ENCODE results near the gene ATR.

ATR gene

DNA sequence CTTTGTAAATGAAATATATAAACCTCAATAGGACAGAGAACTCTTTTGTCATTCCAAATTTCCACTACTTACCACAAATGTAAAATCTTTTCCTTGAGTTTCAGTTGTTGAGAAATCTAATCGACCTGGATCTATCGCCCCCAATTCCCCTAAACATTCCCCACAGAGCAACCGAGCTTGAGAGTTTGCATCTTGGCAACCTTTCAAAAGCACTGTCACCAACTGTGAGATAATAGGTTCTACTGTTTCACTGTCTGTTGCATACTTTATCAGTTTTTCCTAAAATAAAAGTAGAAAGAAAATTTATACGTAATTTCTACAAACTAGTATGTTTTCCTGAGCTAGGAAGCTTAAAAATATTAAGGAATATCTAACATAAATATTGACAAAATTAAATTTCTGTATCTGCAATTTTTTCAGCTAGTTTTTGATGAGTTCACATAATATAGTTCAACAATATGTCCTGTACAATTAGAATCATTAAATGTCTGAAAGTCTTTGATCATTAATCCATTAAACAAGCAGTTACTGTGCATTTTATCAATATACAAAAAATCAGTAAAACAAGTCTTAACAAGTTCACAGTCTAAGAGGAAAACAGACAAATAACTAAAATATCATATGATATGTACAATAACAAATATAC, 54.5 kb downstream of the ATR start:
- DNase-seq (ENCODE audit: low read depth in 3 of 3), result no peak

DNA sequence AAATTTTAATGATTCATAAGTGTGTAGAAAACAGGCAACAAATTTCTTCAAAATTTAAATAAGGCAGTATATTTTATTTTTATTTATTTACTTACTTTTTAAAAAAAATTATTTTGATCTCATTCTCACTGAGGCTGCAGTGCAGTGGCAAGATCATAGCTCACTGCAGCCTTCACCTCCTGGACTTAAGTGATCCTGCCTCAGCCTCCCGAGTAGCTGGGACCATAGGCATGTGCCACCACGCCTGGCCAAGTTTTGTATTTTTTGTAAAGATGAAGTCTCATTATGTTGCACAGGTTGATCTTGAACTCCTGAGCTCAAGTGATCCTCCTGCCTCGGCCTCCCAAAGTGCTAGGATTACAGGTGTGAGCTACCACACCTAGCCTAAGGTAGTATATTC, 69.5 kb downstream of the ATR start:
- DNase-seq (ENCODE audit: low read depth in 3 of 3), result no peak

DNA sequence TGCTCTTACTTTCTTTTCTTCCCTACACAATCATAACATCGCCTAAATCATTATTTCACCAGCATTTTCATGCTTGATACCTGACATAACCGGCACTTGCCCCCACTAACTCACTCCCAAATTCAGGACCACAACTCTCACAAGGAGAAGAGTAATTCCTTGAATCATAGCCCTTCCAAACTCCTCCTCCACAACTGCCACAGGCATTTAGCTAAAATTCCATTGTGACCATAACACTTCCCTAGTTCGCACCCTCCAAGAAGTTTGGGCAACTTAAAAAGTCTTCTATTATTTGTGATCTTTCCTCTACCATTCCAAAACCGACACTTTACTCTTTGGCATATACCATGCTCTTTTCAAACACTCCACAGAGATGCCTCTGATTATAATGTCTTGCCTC, 71.3 kb downstream of the ATR start:
- DNase-seq (ENCODE audit: low read depth in 3 of 3), result no peak

DNA sequence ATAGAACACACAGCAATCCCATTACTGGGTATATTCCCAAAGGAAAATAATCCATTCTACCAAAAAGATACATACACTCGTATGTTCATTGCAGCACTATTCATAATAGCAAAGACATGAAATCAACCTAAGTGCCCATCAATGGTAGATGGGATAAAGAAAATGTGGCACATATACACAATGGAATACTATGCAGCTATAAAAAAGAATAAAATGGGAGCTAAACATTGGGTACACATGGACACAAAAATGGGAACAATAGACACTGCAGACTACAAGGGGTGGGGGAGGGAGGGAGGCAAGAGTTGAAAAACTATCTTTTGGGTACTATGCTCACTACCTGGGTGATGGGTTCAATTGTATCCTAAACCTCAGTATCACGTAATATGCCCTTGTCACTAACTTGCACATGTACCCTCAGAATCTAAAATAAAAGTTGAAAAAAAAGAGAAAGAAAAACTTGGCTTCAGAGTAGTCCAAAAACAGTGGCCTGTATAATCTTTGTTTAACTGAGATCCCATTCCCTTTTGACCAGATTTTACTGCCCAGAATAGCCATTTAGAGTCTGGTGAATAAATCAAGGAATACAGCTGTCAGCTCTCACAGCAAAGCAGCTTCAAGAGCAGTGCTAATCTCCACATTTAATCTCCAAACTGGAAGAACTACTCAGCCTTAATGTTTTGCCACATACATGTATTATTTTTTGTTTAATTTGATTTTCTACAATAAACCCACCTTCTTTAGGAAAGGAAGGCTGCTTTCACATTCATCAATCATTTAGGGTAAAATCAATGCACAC, 76.1 kb downstream of the ATR start:
- DNase-seq (ENCODE audit: low read depth in 3 of 3), result no peak

DNA sequence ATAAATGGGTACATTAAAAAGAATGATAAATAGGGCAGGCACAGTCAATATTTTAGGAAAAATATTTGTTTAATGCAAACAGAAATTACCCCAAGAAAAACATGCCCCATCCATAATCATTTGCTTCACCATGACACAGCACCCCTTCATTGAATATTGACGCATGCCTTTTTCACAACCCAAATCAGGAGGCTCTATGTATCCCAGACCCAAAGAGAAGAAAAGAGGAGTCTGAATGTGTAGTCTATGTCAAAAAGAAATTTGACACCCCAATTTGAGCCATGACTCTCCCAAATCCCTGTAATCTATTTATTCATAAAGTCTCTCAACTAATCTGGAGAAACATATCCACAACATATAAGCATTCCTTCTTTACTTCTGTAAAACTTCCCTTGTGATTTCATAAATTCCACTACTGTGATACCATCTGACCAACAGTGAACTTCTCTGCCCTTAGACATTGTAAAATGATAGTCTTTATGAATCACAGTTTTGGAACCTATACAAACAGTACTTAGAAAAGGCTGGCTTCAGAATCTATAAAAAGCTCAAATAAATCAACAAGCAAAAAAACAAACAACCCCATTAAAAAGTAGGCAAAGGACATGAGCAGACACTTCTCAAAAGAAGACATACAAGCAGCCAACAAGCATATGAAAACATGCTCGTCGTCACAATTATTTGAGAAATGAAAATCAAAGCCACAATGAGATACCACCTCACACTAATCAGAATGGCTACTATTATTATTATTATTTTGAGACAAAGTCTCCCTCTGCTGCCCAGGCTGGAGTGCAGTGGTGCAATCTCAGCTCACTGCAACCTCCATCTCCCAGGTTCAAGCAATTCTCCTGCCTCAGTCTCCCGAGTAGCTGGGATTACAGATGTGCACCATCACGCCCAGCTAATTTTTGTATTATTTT, 77.3 kb downstream of the ATR start:
- DNase-seq (ENCODE audit: low read depth in 3 of 3), result no peak

DNA sequence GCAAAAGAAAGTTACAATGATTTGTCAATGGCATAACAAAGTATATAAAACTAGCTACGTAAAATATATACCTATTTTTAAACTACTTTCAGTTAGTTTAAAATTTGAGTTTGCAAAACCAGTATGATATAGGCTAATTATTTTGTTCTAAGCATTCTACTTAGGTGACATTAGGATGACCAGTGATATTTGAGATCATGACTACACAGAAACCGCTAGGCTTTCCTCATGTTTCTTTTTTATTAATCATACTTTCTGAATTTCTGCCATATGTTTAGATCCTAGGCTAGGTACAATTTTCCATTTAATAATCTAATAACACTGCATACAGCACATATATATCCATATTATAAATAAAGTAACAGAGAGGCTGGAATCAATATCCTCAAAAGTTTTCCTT, 78.3 kb downstream of the ATR start:
- DNase-seq (ENCODE audit: low read depth in 3 of 3), result no peak

DNA sequence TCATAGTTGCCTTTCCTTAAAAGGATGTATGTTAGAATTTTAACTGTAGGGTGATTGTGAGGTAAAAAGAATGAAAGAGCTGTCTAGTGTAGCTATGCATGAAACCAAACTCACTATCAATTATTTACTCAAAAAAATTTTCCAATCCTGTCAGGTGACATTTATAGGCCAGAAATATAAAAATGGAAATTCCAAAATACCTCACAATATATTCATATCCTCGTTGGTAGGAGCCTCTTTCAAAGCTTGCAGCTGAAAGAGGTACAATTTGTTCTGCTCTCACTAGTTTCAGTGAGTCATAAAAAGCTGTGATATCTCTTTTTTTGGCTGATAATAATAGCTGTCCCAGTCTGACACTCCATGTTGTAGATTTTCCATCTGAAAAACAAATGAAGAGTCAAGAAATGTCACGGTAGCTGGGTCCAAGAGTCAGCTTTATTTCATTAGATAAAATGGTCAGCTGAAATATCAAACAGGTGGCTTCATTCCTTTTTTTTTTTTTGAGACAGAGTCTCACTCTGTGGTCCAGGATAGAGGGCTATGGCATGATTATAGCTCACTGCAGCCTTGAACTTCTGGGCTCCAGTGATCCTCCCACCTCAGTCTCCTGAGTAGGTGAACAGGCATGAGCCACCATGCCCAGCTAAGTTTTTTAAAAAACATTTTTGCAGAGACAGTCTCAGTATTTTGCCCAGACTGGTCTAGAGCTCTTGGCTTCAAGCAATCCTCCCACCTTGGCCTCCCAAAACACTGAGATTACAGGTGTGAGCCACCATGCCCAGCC, 79.9 kb downstream of the ATR start:
- no peak for DNase-seq (ENCODE audit: low read depth in 3 of 3)

DNA sequence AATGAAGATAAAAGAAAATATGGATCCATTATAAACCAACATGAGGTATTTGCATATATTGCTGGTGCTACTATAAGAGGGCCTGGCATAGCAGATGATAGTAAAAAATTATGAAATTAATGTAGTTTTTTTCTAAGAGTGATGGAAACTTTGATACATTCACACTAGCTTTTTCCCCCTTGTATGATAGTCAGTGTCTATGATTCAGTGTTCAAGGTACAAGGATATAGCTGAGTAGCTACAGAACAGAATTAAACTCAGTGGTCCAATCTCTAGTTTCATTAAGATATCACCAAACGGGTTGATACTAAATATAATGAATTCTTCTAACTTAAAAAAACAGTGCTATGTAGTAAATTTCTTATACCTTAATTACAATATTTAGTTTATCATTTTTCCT, 80.8 kb downstream of the ATR start:
- DNase-seq (ENCODE audit: low read depth in 3 of 3), result no peak

DNA sequence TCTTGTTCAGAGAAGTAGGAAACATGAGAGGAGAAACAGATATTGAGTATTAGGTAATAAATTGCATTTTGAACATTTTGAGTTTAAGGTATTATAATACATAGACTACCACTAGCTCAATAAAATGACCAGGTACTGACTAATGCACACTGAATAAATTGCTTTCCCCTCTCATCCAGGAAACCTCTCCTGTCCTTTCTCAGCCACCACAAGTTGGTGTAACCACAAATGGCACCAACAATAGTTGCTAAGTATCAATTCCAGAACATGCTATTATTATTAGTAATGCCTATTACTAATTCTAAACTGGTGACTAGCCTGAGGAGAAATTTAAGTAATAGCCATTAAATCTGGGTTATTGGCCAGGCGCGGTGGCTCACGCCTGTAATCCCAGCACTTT, 83.4 kb downstream of the ATR start:
- DNase-seq (ENCODE audit: low read depth in 3 of 3), result no peak

DNA sequence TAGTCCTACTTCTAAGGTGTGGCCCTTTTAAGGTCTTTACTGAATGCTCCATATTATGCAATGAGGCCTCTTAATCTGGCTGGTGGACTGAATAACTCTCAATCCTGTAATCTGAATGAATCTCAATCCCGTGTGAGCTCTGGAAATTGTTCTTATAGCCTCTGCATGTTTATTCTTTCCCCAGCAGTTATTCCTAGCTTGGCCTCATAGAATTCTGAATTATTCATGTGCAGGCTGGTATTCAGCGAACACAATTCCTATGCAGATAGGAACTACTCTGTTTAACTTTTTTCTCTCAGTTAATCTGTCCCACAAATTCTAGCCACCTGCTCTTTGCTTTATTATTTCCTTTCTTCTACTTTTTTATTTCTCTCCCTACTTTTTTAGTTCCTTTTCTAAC, 86.3 kb downstream of the ATR start:
- DNase-seq (ENCODE audit: low read depth in 3 of 3), result no peak

DNA sequence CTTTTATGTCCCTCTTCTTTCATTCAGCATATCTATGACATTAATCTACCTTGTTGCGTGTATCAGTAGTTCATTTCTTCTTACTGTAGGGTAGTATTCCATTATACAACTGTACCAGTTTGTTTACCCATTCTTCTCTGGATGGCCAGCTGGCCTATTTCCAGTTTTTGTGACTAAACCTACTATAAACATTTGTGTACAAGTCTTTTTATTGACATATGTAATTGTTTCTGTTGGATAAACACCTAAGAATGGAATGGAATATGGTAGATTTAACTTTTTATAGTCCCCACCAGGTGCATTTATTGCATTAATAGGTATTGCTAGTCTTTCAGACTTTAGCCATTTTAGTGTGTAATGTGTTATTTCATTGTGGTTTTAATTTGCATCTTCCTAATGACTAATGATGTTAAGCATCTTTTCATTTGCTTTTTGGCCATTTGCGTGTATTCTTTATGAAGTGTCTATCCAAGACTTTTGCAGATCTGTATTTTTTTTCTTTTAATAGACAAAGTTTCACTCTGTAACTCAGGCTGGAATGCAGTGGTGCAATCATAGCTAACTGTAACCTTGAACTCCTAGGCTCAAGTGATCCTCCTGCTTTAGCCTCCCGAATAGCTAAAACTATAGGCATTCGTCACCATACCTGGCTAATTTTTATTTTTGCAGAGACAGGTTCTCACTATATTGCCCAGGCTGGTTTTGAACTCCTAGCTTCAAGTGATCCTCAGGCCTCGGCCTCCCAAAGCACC, 88.8 kb downstream of the ATR start:
- no peak for DNase-seq (ENCODE audit: low read depth in 3 of 3)

DNA sequence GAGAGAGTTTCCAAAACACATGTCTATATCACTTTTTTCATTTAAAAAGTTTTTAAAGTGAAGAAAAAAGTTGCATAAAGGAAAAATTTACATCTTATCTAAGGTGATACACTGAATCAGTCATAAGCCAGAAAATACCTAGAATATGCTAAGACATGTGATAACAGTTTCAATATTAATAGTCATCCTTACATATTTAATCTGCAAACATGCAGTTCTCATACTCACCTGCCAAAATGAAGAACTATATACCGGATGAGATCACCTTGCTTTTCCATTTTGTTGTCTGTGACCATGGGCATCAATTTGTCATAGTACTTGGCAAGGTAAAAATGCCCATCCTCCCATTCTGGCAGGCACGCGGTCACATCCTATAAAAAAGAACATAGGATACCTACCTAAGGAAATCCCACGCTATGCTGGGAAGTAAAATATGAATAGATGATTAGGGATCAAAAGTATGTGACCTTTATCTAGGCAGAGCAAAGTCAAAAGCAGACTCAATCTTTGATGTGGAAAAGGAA, 93.6 kb downstream of the ATR start:
- DNase-seq (ENCODE audit: low read depth in 3 of 3), result no peak

DNA sequence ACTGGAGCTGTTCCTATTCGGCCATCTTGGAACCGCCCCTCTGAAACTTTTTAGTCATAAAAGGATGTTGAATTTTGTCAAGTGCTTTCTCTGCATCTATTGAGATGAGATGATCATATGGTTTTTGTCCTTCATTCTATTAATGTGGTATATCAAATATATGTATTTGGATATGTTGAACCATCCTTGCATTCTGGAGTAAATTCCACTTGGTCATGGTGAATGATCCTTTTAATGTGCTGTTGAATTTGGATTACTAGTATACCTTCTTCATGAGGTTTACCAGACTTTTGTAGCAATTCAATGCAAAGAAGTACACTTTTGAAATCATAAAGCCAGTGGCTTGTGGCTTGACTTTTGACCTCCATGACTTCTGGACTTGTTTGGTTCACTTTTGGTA, 97.3 kb downstream of the ATR start:
- no peak for DNase-seq (ENCODE audit: low read depth in 3 of 3)

DNA sequence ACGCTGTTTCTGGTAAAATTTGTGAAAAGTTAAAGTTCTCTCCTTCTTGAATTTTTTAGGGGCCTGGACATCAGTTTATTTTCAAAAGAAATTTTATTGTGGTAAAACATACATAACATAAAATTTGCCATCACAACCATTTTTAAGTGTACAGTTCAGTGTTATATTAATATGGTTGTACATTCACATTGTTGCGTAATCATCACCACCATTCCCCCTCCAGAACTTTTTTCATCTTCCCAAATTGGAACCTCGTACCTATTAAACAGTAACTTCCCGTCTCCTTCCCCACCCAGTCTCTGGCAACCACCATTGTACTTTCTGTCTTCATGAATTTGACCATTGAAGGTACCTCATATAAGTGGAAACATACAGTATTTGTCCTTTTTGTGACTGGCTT, 107.7 kb downstream of the ATR start:
- DNase-seq (ENCODE audit: low read depth in 3 of 3), result no peak

DNA sequence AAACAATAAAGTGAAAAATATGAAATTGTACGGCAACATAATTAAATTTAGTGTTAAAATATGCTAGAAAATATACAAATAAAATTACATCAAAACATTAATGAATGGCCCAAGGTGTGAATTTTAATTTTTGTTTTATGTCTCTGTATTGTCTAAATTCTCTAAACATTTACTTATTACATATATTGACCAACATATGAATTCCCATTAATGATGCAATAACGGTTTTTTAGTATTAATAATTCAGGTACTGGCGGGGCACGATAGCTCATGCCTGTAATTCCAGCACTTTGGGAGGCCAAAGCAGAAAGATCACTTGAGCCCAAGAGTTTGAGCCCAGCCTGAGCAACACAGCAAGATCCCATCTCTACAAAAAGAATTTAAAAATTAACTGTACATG, 110.1 kb downstream of the ATR start:
- DNase-seq (ENCODE audit: low read depth in 3 of 3), result no peak

DNA sequence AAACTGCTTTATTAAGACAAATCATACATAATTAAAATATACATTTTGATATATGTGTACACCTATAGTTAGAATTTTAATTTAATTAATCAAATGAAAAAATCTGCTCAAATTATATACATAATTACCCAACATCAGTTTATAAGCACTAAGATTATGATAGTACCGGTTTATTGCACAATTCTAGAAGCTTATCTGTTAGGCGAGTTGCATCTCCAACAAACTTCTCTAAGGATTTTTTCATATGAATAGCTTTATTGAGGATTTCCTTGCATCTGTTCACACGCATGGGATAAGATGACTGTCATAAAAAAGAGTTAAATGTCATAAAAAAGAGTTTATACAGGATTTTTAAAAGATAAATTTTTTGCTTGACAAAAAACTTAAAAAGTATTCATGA, 110.8 kb downstream of the ATR start:
- DNase-seq (ENCODE audit: low read depth in 3 of 3), result no peak

DNA sequence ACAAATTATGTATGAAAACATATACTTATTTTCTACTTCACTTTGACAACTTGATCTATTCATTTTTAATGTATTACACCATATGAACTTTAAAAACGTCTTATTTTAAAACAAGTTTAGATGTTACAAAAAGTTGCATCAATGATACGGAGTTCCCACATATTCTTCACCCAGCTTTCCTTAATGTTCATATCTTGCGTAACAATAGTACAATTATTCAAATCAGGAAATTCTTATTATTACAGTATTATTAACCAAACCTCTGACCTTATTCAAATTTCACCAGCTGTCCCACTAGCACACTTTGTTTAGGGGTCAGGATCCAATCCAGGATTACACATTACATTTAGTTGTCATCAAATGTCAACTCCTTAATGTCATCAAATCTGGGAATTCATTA, 117.8 kb downstream of the ATR start:
- DNase-seq (ENCODE audit: low read depth in 3 of 3), result no peak

DNA sequence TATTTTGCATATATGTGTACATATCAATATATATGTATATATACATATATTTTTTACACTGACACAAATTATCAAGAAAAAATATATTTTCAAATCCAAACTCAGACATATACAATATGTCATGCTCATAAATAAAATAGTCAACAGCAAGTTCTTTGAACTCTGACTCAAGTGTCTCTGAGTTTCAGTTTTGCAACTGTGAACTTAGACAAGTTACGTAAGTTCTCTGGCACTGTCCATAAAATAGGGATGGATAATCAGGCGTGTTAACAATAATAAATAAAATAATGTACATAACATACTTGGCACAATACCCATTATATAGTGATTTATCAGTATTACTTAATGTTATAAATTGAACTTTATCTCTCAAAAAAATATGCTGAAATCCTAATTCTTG, 118.6 kb downstream of the ATR start:
- DNase-seq (ENCODE audit: low read depth in 3 of 3), result no peak

DNA sequence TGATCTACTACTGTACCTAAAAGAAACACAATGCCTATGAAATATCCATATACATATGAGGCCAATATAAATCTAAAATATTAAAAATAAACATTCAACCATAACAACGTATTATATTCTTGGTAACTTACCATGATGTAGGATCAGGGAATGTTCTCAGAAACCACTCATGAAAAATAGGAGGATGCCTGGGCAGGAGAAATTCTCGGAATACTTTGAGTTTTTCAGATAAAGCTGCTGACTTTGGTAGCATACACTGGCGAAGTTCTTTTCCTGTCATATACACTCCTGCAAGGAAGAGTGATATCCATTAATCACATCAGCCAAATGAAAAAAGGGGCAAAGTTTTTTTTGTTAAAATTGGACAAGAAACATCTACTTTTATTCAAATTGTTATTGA, 119.4 kb downstream of the ATR start:
- DNase-seq (ENCODE audit: low read depth in 3 of 3), result no peak

DNA sequence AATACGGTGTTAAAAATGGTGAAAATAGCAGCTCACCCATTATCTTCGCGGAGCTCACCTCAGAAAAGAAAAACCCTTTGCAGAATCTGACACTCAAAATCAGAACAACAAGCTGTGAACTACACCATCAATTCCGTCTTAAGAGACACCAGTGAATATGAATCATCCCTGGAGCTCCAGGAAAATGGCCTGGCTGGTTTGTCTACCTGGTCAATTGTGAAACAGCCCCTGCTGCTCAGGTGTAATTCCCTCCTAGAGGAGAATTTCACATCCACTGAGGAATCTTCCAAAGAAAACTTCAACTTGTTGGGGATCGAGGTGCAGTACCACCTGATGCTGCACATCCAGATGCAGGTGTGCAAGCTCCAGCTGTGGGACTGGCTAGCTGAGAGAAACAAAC, 127.7 kb downstream of the ATR start:
- DNase-seq (ENCODE audit: low read depth in 3 of 3), result no peak

DNA sequence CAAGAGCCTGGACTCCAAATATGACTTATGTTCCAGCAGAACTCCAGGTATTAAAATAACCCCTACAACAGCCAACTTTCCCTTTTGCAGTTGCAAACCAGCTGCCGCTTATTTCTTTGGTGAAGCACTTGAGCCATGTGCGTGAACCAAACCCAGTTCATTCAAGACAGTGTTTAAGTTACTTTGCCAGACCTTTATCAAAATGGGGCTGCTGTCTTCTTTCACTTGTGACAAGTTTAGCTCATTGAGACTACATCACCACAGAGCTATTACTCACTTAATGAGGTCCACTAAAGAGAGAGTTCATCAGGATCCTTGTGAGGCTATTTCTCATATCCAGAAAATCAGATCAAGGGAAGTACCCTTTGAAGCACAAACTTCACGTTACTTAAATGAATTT, 128.3 kb downstream of the ATR start:
- no peak for DNase-seq (ENCODE audit: low read depth in 3 of 3)
